ENCODE measurements around the gene REC114. TPM values are rescaled to one million over a fixed set of nuclear protein-coding genes. Genes with fewer than 3 reads are reported as not detected.
"Not testable (repeated sequence)": the region's sequence is repeated elsewhere in the genome, so short reads cannot be mapped to it uniquely, and the experiment has no call there.

The REC114 gene
- total RNA-seq, 1 donor from 2014 or later: not detected

GRCh38 chr15:73575636-73576247 is 132.8 kb downstream of the REC114 start:
- DNase-seq (ENCODE audit: low read depth) (peak; percentile 91), FAIRE-seq (peak; percentile 28)
- TF ChIP-seq CTCF (IDR thresholded peaks at IDR 0.05; ENCODE audit: insufficient read depth, low read length, severe bottlenecking): no peak
- peaks cover 8% of the 10 kb centered on the region for H3K36me3 ChIP-seq (ENCODE audit: control insufficient read depth, insufficient read depth, low read length)
- H3K27me3 ChIP-seq (ENCODE audit: control insufficient read depth, insufficient read depth, low read length): no peaks in the 10 kb centered on the region
- no peak overlapping the region for H3K4me3 ChIP-seq (ENCODE audit: low read depth, low read length)

- H3K4me3 ChIP-seq (ENCODE audit: low read depth, low read length); H3K27me3 ChIP-seq (ENCODE audit: control insufficient read depth, insufficient read depth, low read length); FAIRE-seq; DNase-seq (ENCODE audit: low read depth): not testable (repeated sequence)
- H3K36me3 ChIP-seq (ENCODE audit: control insufficient read depth, insufficient read depth, low read length): peaks cover 13% of the 10 kb centered on the region
Measured at GRCh38 chr15:73577593-73577992, 134.6 kb downstream of the REC114 start.

- DNase-seq (ENCODE audit: low read depth) (no peak), FAIRE-seq (no peak)
- no peak for TF ChIP-seq CTCF (IDR thresholded peaks at IDR 0.05; ENCODE audit: insufficient read depth, low read length, severe bottlenecking)
- Histone ChIP-seq H3K36me3 (ENCODE audit: control insufficient read depth, insufficient read depth, low read length) (peaks cover 11% of the 10 kb centered on the region), H3K27me3 (ENCODE audit: control insufficient read depth, insufficient read depth, low read length) (no peaks in the 10 kb centered on the region), H3K4me3 (ENCODE audit: low read depth, low read length) (no peak overlapping the region)
Measured at GRCh38 chr15:73578026-73578425, 135.1 kb downstream of the REC114 start.

- no peak overlapping the region for H3K4me3 ChIP-seq (ENCODE audit: low read depth, low read length)
- TF ChIP-seq CTCF (IDR thresholded peaks at IDR 0.05; ENCODE audit: insufficient read depth, low read length, severe bottlenecking): no peak
- H3K36me3 ChIP-seq (ENCODE audit: control insufficient read depth, insufficient read depth, low read length): peaks cover 23% of the 10 kb centered on the region
- H3K27me3 ChIP-seq (ENCODE audit: control insufficient read depth, insufficient read depth, low read length): no peaks in the 10 kb centered on the region
- DNase-seq (ENCODE audit: low read depth) (no peak), FAIRE-seq (no peak)
Measured at GRCh38 chr15:73582851-73583379, 140.0 kb downstream of the REC114 start.

- Histone ChIP-seq H3K27me3 (ENCODE audit: control insufficient read depth, insufficient read depth, low read length) (no peaks in the 10 kb centered on the region), H3K36me3 (ENCODE audit: control insufficient read depth, insufficient read depth, low read length) (peaks cover 24% of the 10 kb centered on the region), H3K4me3 (ENCODE audit: low read depth, low read length) (no peak overlapping the region)
- no peak for DNase-seq (ENCODE audit: low read depth)
- no peak for TF ChIP-seq CTCF (IDR thresholded peaks at IDR 0.05; ENCODE audit: insufficient read depth, low read length, severe bottlenecking)
- no peak for FAIRE-seq
Measured at GRCh38 chr15:73583544-73583943, 140.6 kb downstream of the REC114 start.

GRCh38 chr15:73584699-73585420 is 141.9 kb downstream of the REC114 start:
- DNase-seq (ENCODE audit: low read depth) (no peak), FAIRE-seq (no peak)
- TF ChIP-seq CTCF (IDR thresholded peaks at IDR 0.05; ENCODE audit: insufficient read depth, low read length, severe bottlenecking): no peak
- Histone ChIP-seq H3K27me3 (ENCODE audit: control insufficient read depth, insufficient read depth, low read length) (no peaks in the 10 kb centered on the region), H3K36me3 (ENCODE audit: control insufficient read depth, insufficient read depth, low read length) (peaks cover 25% of the 10 kb centered on the region), H3K4me3 (ENCODE audit: low read depth, low read length) (no peak overlapping the region)

Measured in bronchial epithelial cell (primary cell).